HG03378 (cell line): Measurements from ENCODE around the gene LGALS3BP.
"Not testable (repeated sequence)": the region's sequence is repeated elsewhere in the genome, so short reads cannot be mapped to it uniquely, and the experiment has no call there.

Source experiments
- ATAC-seq: cut with Tn5 transposase; IDR thresholded peaks from one replicate; pipeline ENCODE4 v1.9.1; 2021; ENCODE audit warnings: mild to moderate bottlenecking, moderate library complexity; ENCODE audit not compliant: unreplicated experiment

Gene LGALS3BP

DNA sequence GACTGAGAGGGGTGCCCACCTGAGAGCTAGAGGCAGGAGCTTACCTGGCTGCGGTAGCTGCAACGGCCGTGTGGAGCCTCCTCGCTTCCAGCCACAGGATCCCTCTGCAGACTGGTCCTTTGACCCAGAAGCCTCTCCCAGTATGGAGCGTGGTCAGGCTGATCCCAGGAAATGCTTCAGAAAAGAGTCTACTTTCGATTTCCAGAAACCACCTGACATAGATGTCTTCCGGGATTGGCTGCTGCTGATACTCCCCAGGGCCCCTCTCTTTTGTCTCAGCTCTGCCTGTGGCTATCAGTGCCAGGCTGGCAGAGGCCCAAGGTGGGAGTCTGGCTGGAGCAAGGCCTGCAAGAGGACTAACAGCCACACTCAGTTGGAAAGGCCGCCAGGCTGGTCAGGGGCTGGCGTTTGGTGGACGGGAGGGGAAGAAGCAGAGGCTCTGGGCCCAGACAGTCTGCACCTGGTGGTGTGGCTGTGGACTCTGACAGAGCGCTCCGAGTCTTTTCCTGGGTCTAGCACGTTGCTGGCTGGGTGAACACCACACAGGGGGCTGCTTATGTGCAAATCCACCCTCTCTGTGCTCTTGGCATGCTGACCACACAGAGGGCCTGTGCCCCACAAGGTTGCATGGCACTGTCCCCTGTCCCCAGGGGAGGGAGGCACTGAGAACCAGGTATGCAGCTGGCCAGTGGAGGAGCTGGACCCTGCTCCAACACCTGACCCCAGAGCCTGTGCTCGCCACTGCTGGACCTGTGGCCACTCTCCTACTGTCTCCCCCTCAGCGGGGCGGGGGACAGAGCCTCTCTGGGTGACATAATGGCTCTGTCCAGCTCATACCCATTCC, at the start of gene LGALS3BP:
TSS of gene LGALS3BP (minus strand) at position 144 of the 844 bp plus-strand sequence. CDS start 2,732 bp downstream, outside the sequence.
- ATAC-seq, result no peak

- ATAC-seq, result no peak
Observed at GRCh38 chr17:79028496-79029326, 49.0 kb upstream of the LGALS3BP start.

- ATAC-seq, result no peak
Observed at GRCh38 chr17:79027925-79028491, 48.3 kb upstream of the LGALS3BP start.

- no peak for ATAC-seq
Observed at GRCh38 chr17:79027274-79027924, 47.7 kb upstream of the LGALS3BP start.

- ATAC-seq, result no peak
Observed at GRCh38 chr17:79026376-79027273, 46.9 kb upstream of the LGALS3BP start.

GRCh38 chr17:79024901-79025737, 45.4 kb upstream of the LGALS3BP start:
- ATAC-seq, result no peak

GRCh38 chr17:79023886-79024771, 44.4 kb upstream of the LGALS3BP start, which contains the start of gene C1QTNF1:
C1QTNF1 (plus strand) TSS chr17:79024169; CDS start chr17:79043969, 19,800 bp downstream.
- no peak for ATAC-seq

- no peak for ATAC-seq
Observed at GRCh38 chr17:79023180-79023705, 43.5 kb upstream of the LGALS3BP start.

DNA sequence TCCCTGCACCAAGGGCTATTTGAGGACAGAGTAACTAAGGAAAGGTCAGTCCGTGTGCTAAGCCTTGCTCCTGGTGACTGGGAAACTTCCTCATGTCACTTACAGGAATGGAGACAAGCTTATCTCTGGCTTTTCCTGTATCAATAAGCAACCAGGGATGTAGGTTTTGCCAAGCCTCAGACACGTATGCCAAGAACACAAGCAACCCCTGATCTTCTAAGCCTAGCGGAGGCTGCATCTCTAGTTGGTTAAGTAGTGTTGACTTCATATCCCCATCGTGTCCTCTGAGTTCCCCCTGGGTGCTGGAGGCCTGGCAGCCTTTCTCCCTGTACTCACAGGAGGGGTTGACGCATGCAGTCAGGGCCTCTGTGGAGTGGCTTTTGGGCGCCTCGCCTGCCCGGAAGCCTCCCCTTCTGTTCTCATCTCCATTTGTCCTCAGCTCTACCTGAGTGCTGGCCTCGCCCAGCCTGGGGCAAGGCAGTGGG, 42.8 kb upstream of the LGALS3BP start:
- no peak for ATAC-seq

- ATAC-seq, result not testable (repeated sequence)
Observed at GRCh38 chr17:79021929-79022328, 42.2 kb upstream of the LGALS3BP start.

DNA sequence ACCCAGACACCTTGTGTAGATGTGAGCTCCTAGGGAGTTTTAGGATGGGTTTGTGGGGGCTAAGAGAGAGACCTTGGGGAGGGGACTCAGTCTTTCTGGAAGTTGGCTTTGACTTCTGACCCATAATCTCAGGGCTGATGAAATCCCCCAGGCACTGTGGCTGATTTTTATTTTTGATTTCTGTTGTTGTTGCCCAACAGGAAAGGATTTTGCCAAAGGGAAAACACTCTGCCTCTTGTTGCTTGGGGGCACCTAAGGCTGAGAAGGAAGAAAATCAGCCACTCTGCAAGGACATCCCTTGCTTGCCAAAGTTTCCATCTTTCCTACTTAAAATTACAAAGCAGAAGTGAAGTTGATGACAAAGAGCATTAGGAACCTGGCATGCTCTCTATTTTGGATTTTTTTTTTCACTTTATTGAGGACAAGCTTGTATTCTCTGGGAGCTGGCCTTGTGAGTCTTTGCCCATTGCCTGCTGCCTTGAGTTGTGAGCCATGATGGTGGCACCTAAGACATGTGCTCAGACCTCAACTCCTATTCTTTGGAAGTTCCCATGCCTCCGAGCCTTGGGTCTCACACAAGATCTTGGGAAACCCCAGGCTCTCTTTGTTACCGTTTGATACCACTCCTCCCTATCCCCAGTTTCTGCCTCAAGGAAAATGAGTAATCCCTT, 41.0 kb upstream of the LGALS3BP start:
- no peak for ATAC-seq

- ATAC-seq, result no peak
Observed at GRCh38 chr17:79019632-79020584, 40.2 kb upstream of the LGALS3BP start.

- ATAC-seq, result no peak
Observed at GRCh38 chr17:79019261-79019631, 39.5 kb upstream of the LGALS3BP start.

GRCh38 chr17:79018370-79018695, 38.6 kb upstream of the LGALS3BP start:
- ATAC-seq, result no peak

DNA sequence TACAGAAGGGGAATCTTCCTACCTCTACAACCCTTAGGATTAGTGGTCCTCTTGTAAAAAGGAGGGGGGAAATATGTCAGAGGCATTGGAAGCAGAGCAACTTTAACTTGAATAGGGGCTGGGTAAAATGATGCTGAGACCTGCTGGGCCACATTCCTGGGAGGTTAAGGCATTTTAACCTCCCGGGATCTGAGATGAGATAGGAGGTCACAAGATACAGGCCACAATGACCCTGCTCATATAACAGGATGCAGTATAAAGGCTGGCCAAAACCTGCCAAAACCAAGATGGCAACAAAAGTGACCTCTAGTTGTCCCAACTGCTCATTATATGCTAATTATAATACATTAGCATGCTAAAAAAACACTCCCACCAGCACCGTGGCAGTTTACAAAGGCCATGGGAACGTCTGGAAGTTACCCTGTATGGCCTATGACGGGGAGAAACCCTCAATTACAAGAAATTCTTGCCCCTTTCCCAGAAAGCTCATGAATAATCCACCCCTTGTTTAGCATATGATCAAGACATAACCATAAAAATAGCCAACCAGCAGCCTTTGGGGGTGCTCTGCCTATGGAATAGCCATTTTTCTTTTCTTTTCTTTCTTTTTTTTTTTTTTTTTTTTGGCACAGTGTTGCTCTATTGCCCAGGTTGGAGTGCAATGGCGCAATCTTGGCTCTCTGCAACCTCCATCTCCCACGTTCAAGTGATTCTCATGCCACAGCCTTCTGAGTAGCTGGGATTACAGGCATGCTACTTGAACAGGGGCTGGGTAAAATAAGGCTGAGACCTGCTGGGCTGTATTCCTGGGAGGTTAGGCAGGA, 38.0 kb upstream of the LGALS3BP start:
- ATAC-seq, result no peak
